Activated CD8-positive, alpha-beta memory T cell treated with anti-CD3 and anti-CD28 coated beads, Interleukin-2, amount 50 U/mL, for 24 hours (primary cell): ENCODE data around the gene PVALB.

Source experiments
- DNase-seq: peaks from one replicate; pipeline ENCODE4 v3.0.0-alpha.2; 2020; ENCODE audit errors: extremely low read depth

The PVALB gene, protein sequence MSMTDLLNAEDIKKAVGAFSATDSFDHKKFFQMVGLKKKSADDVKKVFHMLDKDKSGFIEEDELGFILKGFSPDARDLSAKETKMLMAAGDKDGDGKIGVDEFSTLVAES

DNA sequence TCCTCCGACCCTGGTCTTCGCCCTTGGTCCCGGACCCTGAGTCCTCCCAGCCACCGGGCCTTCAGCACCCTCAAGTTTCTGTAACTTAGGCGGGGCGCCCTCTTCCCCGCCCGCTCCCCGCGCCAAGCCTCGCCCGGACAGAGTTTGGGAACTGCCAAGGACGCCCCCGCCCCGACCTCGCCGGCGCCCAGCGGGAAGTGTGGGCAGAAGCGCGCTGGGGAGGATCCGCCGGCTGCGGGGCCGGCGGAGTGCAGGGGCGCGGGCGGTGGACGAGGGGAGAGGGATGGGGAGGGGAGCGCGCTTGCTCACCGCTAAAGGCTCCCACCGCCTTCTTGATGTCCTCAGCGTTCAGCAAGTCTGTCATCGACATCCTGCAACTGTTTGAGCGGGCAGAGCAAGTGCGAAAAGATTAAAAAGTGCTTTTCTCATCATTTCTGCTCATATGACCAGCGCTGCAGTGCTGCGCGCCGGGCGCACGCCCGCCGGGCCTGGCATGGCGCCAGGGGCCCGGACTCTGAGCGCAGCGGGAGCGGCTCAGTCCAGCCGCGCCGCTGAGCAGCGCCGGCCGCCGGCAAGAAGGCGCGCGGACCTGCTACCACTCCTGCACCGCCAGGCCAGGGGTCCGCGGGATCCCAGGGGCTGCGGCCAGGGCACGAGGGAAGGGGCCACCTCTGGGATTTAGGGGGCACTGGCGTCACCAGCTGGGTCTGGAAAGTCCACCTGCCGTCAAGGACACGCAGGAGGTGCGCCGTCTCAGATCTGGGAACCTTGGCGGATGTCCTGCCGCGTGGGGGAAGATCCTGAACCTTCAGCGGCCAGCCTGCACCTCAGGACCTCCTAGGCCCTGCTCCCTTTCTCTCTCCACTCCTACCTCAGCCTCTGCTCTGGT is at the start of gene PVALB:
Gene PVALB (minus strand): TSS at position 400 of the 889 bp plus-strand sequence. CDS start 30 bp downstream, at position 370.
- DNase-seq = no peak

DNA sequence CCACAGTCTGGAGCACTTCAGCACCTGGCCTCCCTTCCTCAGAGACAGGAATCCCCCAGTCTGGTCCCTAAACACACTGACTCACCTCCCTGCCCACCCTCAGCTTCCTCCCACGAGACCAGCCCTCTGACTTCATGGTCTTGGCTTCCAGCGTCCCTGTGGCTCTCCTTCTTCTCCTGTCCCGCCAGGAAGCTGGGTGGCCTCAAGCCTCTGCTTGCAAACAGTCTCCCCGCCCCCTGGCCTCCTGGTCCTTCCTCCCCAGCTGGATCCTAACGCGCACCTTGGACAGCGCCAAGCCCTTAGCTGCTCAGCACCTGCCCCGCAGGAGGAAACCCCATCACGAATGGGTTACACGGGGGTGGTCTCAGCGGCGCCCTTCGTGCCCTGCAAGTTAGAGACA is 48.5 kb upstream of the PVALB start:
- DNase-seq = no peak

DNA sequence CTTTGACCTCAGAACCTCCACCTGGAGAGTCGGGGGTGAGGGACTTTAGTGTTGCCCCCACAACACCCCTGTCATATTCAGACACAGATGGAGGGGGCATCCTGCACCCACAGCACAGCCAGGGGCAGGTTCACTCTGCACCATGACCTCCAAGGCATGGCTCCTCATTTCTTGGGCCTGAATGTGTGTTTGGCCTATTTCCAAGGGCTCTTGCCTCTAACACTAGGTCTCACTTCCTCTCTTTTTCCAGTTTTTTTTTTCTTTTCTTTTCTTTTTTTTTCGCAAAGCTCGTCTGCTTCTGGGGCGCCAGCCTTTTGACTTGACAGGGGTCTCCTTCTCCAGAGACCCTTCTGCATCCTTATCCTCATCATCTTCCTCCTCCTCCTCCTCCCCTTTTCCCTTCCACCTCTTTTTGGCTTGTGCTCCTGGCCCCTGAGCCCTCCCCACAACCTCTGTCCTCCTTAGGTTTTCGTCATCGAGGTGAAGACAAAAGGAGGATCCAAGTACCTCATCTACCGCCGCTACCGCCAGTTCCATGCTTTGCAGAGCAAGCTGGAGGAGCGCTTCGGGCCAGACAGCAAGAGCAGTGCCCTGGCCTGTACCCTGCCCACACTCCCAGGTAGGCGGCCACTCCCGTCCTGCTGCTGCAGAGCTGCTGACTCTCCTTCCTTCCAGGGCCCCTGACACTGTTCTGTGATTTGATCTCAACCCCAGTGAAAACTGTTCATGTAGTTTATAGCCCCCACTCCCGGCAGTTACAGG is 47.8 kb upstream of the PVALB start:
- DNase-seq = no peak

DNA sequence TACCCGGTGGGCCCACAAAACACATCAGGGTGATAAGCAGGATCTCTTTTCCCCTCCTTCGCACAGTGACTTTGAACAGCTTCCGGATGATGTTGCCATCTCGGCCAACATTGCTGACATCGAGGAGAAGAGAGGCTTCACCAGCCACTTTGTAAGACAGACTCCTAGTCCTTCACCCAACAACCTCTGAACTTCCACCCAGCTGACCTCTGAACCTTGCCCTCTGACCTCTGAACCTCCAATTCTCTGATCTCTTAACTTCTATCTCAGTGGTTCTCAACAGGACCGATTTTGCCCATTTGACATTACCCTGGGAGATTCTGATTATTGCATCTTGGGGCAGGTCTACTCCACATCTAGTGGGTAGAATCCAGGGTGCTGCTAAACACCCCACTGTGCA is 47.1 kb upstream of the PVALB start:
- DNase-seq = no peak

DNA sequence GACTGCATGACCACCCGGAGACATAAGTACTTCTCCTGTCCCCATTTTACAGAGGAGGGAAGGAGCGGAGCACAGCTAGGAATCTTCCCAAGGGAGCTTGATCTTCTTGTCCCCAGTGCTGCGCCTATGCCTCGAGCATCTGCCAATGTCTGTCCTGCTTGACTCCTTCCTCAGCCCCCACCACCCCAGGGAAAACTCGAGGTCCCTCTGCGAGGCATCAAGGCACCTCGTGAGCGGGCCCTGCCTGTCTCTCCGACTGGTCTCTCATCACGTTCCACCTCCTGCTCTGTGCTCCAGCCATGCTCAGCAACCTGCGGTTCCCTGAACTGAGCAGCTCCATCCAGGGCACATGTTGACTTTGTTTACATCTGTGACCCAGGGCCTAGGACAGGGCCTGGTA is 46.4 kb upstream of the PVALB start:
- no peak for DNase-seq

DNA sequence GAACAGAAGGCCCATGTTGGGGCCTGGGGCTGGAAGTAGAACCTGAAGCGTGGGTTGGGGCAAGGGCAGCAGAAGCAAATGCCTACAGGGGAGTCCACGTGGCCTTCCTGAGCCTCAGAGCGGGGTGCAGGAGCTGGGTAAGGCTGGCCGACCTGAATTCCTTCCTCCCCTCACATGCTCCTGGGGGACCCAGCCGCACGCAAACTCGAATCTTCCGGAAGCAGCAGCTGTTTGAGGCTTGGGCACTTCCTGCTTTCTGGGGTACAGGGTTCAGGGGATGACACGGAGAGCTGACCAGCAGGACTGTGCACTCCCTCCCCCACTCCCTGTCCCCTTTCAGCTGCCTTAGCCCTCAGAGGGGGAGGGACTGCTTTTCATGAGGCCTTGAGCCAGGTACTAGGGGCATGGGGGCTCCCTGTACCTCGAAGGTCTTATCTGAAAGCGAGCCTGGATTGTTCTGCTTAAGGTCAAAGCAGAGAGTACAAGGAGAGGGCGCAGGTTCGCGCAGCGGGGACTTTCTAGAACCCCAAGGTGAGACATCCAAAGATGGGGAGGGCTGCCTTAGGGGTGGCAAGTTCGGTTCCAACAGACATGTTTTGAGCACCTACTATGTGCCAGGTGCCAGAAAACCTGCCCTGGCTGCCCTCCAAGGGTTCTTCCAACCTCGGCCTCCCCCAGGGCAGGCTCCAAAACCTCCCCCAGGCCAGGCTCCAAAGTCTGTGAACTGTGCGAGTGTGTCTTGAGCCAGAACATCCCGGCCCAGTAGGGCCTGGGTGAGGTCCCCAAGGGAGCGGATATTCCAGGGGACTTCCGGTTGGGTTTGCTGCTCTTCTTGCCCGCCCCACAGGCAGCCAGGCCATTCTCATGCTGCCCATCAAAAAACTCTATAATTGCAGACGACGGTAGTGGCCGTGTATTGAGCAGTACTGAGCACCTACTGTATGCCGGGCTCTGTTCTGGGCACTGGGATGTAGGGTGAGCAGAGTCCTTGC is 45.7 kb upstream of the PVALB start:
- DNase-seq = no peak

DNA sequence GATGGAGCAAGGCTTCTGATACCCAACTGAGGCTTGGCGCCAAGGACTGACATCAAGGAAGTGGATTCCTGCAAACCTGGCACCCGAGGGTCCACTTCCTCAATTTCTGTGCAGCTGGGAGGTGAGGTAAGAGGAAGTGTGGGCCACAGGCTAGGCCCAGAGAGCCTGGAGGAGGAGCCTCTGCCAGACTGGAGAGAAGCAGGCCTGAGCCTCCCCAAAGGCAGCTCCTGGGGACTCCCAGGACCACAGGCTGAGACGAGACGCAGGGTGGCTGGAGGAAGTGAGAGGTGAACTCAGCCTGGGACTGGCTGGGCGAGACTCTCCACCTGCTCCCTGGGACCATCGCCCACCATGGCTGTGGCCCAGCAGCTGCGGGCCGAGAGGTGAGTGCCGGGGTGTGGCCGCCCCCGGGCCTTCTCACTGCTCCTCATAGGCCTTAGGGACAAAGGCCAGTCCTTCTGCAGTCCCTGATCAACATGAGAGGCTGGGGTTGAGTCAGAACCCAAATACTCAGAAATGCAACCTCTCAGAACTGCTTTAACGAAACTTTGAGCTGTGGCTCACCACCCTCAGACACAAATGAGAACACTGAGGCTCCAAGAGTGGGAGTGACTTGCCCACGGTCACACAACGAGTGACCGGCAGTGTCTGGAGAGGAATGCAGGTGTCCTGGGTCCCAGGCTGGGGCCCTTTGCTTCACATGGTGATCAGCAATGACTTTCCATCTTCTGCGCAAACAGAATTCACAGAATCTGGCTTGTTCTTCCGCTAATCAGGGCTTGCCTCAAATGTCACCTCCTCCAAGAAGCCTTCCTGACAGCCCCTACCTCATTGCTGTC is 44.2 kb upstream of the PVALB start, which contains the start of gene NCF4:
Gene NCF4 (plus strand): TSS at position 186 of the 839 bp plus-strand sequence. CDS start 166 bp downstream, at position 352.
- no peak for DNase-seq

DNA sequence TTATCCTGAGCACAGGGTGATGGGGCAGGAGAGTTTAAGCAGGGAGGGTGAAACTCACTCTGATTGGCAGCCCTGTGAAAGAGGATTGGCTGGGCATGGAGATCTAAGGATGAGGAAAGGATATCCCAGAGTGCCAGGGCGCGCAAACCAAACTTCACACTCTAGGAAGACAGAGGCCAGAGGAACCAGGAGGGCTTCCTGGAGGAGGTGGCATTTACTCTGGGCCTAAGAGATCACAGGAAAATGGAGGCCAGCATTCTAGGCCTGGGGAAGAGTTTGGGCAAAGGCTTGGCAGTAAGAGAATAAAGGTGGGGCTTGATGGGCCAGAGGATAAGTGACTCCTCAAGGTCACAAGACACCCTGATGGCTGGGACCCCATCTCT is 43.6 kb upstream of the PVALB start:
- no peak for DNase-seq

DNA sequence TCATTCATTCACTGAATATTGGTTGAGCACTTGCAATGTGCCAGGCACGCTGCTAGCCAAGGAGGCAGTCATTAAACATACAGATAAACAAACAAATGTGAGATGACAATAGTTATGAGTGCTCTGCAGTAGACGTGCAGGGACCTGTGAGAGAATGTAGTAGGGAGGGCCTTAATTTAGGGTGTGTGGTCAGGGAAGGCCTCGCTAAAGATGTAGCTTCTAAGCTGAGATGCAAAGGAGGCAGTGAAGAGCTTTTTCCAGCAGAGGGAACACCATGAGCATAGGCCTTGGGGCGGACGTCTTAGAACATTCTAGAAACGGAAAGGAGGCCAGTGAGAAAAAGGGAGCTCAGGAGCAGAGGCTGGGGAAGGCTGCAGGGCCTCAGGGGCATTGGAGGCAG is 43.2 kb upstream of the PVALB start:
- no peak for DNase-seq

DNA sequence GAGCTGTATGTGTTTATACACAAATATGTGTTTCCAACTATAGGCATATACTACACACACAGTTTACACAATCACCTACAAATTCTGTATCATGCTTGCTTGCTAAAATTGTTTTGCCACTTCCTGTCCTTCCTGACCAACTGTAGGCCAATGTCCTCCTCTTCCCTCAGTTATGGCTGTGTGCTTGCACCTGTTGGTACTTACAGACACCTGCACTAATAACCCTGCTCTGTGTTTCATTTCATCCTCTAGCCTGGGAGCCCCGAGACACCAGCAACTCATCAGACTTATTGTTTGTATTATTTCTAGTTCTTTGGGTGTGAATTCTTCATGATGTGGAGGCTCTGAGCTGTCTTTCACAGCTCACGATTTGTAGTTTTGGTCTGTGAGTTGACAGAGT is 42.1 kb upstream of the PVALB start:
- DNase-seq = no peak

DNA sequence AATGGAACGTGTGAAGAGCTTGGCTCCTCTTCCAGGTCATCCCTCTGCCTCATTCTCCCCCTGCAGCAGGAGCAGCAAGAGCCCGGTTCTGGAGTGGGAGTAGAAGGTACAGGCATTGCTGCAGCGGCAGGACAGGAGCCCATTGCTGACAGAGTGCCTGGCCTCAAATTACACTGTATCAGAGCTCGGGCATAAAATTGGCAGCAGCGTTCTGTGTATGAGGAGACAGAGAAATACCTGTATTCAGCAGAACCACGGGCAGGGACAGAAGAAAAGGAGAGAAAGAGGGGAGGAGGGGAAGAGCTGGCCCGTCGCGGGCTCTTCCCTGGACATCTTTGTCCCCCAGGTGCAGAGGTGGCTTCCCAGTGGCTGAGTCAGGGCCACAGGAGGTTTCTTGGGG is 41.3 kb upstream of the PVALB start:
- DNase-seq = no peak

DNA sequence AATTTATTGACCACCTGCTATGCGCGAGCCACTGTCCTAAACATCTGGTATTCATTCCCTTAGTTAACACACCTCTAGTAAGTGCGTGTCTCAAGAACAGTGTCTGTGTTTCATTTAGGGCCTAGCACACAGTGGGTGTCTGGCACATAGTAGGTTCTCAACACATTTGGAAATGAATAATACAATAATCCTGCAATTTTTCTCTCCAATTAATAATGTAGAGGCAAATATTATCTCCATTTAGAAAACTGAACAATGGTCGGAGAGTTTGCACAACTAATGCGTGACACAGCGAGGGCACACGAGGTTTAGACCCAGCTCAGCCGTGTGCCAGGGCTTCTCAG is 39.9 kb upstream of the PVALB start:
- no peak for DNase-seq

DNA sequence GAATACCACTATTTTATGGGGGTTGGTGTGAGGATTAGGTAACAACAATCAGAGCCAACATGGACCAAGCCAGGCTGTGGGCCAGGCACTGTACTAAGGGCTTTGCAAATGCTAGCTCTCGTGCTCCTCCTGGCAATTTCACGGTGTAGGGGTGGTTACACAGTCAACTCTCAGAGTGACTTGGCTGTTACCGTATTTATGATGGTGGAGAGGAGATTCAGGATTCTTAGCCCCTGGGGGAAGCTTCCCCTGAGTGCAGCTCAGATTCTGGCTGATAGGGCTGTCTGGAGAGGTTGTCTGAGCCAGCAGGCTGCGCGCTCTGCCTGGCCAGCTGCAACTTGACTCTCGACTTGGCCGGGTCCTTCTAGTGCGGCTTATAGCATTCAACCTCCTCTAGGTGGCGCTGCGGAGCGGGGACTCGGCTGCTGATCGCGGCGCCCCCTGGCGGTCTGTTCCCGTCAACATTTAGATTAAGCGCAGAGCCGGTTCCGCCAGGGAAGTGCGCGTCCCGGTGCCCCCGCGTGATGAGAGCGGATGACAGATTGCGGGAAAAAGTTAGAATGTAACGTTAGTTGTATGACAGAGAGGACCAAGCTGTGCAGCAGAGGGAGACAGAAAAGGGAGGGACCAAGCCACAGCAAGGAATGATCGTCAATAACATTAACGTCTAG is 39.4 kb upstream of the PVALB start:
- peak; percentile 80 for DNase-seq

DNA sequence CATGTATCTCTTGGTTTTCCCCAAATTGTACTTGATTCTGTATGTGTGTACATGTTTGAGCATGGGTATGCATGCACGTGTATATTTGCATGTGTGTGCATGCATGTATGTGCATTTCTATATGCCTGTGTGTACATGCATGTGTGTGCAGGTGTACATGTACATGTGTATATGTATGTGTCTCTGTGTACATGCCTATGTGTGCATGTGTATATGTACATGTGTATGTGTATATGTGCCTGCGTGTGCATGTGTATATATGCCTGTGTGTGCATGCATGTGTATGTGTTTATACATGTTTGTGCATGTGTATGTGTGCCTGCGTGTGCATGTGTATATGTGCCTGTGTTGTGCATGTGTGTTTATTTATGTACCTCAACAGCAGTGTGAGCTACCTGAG is 38.6 kb upstream of the PVALB start:
- no peak for DNase-seq

DNA sequence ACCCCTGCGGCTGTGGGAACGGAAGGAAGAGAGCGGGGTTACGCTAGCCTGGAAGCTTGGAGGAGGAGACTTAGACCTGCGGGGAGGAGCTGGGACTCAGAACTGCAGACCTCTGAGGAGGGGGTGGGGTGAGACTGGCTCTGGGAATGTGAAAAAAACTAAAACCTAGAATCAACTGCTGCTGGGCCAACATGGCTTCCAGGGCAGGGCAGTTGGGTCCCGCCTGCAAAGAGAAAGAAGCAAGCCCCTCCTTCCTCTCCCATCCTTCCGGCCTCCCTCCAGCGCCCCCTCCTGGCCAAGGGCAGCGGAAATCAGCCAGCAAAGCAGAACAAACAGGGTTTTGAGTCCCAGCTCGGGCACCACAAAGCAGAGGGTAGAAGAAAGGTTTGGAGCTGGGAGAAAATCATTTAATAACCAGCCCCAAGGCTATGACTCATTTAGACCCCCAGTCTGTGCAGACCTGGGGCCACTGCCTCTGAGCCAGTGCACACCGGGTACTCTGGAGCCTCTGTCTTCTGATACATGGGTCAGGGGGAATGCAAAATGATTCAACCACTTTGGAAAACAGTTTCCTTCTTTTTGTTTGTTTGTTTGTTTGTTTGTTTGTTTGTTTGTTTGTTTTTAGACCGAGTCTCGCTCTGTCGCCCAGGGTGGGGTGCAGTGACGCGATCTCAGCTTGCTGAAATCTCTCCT is 36.7 kb upstream of the PVALB start:
- peak; percentile 74 for DNase-seq

DNA sequence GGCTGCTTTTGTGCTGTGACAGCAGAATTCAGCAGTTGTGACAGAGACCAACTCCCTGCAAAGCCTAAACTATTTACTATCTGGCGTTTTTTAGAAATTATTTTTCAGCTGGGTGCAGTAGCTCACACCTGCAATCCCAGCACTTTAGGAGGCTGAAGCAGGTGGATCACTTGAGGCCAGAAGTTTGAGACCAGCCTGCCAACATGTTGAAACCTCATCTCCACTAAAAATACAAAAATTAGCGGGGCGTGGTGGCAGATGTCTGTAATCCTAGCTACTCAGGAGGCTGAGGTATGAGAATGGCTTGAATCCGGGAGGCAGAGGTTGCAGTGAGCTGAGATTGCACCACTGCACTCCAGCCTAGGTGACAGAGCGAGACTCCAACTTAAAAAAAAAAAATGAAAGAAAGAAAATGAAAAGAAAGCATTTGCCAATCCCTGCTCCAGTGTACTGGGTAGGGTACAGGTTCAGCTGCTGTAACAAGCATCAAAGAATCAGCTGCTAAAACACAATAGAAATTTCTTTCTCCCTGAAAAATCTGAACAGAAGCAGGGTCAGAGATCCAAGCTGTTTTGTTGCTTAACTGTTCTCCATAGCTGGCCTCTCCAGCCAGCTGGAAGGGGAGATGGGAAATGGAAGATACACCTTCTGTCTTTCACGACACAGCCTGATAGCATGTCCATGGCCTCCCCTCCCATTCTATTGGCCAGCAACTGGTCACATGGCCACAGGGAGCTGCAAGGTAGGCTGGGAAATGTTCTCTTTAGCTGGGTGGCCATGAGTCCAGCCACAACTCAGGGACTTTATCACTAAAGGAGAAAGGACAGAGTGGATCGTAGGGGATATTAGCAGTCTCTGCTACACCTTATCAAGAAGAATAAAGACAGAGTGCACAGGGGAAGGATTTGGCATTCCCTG is 35.5 kb upstream of the PVALB start:
- no peak for DNase-seq

DNA sequence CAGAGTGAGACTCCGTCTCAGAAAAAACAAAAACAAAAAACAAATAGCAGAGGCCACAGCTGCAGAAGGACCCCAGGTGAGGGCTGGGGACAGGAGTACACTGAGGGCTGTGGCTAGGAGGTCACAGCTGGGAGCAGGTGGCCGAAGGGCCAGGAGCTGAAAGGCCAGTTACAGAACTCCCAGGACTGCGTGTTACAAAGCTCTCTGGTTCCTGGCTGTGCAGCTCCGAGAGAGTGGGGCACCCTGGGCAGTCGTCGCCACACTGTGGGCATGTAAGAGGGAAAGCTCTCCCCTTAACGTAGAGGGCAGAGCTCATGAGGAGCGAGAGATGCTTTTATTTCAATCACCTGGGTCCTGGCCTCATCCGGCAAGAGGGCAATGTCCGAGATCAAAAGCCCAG is 33.8 kb upstream of the PVALB start:
- DNase-seq = no peak

DNA sequence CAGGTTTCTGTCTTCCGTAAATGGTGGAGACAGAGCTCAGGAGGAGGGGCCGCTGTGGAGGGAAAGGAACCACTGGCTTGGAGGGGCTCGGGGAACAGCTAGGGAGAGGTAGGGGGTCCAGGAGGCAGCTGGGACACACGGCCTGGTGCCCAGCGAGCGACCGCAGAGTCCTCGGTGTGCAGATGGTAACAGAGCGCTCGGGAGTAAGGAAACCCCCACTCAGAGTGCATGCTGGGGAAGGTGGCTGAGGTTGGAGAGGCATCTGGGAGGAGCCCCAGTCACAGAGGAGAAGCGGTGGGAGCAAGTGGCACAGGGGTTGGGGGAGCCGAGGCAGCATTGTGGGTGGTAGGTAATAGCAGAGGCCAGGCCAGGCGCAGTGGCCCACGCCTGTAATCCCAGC is 33.2 kb upstream of the PVALB start:
- no peak for DNase-seq
